ENCODE results near the gene CRELD1. TPM values are rescaled to one million over a fixed set of nuclear protein-coding genes. Genes with fewer than 3 reads are reported as not detected.

Gene CRELD1
- total and polyA plus RNA-seq, 2 of the 4 experiments (the other 2 are of a cell fraction): 8.6 to 25.7 TPM

- 0 out of 2 replicates have a peak overlapping the region, but pooled peaks have one; percentile 43 for H3K9ac ChIP-seq (ENCODE audit: low read depth, low read length)
- peak overlapping the region; percentile 85 for H2BK5ac ChIP-seq (ENCODE audit: low read depth, low read length, poor library complexity, severe bottlenecking)
- in situ Hi-C loops (cut with MboI; ENCODE audit: low sequenced_read_pairs): no loop called here
- no peak overlapping the region for H2AK9ac ChIP-seq (replicated peaks; ENCODE audit: low read depth, low read length, poor library complexity)
- H2BK120ac ChIP-seq (ENCODE audit: low read depth, low read length): peak overlapping the region; percentile 80
- dilution Hi-C loops (cut with HindIII; ENCODE audit: low sequenced_read_pairs, unreplicated experiment): no loop called here
- no peak overlapping the region; the same call in 1 of the 2 replicates for H3K18ac ChIP-seq (ENCODE audit: low read depth, low read length)
- BruUV-seq (replicated peaks): no TSS peak
- H3K79me1 ChIP-seq (ENCODE audit: low read depth in 1 of 2, low read length in 2 of 2): peaks cover 14 to 34% of the 10 kb centered on the region in 2 experiments
- POLR2A ChIA-PET (ENCODE audit: unreplicated experiment): interaction anchor here (0.6 kb wide), 1 partner anchor 41 kb away, joined by 3 read pairs; no protein-coding TSS in a partner anchor
- intact Hi-C loops (cut with micrococcal nuclease): no loop called here
- peak overlapping the region; percentile 70; the same call in 1 of the 2 replicates for H2AK5ac ChIP-seq (ENCODE audit: low read depth, low read length)
- H4K8ac ChIP-seq (ENCODE audit: low read depth in 2 of 2, low read length in 2 of 2): peak overlapping the region; percentile 49 to 79; a peak in 3 of 4 replicates
- H3K9me1 ChIP-seq (ENCODE audit: insufficient read depth, low read length): peaks cover 5% of the 10 kb centered on the region; the same call in 1 of the 2 replicates
- H3K9me3 ChIP-seq (ENCODE audit: control insufficient read depth, insufficient read depth, low read length): no peaks in the 10 kb centered on the region
- peaks cover 3% of the 10 kb centered on the region; the same call in 1 of the 2 replicates for H4K20me1 ChIP-seq (ENCODE audit: insufficient read depth, low read length)
- H3K4me3 ChIP-seq (ENCODE audit: insufficient read depth, low read depth, low read length): no peak overlapping the region
- DNase-seq (peak; percentile 98), ATAC-seq (ENCODE audit: low read depth) (peak; percentile 98)
- H4K5ac ChIP-seq (ENCODE audit: low read depth, low read length): no peak overlapping the region; the same call in 1 of the 2 replicates
- peak overlapping the region; percentile 69; the same call in 1 of the 2 replicates for H3K56ac ChIP-seq (ENCODE audit: extremely low read depth, insufficient read depth, low read length)
- CTCF ChIA-PET: interaction anchor here (0.6 to 1.4 kb wide), 3 partner anchors 31 to 275 kb away, joined by 3 to 8 read pairs (median 4); no protein-coding TSS in a partner anchor
- peak overlapping the region; percentile 86 for H3K4ac ChIP-seq (ENCODE audit: low read depth, low read length)
- peak overlapping the region; percentile 100; the same call in 2 of the 3 replicates for H2BK15ac ChIP-seq (ENCODE audit: low read depth, low read length)
- H3K4me1 ChIP-seq (ENCODE audit: control insufficient read depth, insufficient read depth, low read length): peaks cover 4% of the 10 kb centered on the region
- H3K27me3 ChIP-seq (ENCODE audit: control insufficient read depth, insufficient read depth, low read length): no peaks in the 10 kb centered on the region
- H3K23ac ChIP-seq (ENCODE audit: low read depth, low read length): peak overlapping the region; percentile 17; the same call in 1 of the 2 replicates
- no peak overlapping the region for H2AFZ ChIP-seq (replicated peaks; ENCODE audit: low read length, poor library complexity)
- peak overlapping the region; percentile 91 for H3K14ac ChIP-seq (replicated peaks; ENCODE audit: low read depth, low read length)
- H3K4me2 ChIP-seq (ENCODE audit: low read depth, low read length): no peak overlapping the region
- H3K27ac ChIP-seq (ENCODE audit: insufficient read depth, low read length): peak overlapping the region; percentile 89; the same call in 1 of the 2 replicates
- no CpG with 5 or more reads among the region's 7 CpGs for WGBS, 2 experiments (ENCODE audit: extremely low coverage in 2 of 2, insufficient read length in 1 of 2)
- peaks cover 21% of the 10 kb centered on the region for H3K36me3 ChIP-seq (ENCODE audit: control insufficient read depth, insufficient read depth, low read length)
- H2BK20ac ChIP-seq (ENCODE audit: low read depth, low read length): peak overlapping the region; percentile 81
- peak overlapping the region; percentile 85 for H4K91ac ChIP-seq (ENCODE audit: insufficient read depth, low read depth, low read length)
- TF ChIP-seq MAZ (IDR thresholded peaks at IDR 0.05; ENCODE audit: borderline replicate concordance, low read depth, low read length) (0 out of 2 replicates have a peak, but pooled peaks have one; percentile 31), CEBPB (IDR thresholded peaks at IDR 0.05; ENCODE audit: low read depth, low read length) (peak; percentile 83), POLR2A (IDR thresholded peaks at IDR 0.05; ENCODE audit: low read depth, low read length) (no peak), CTCF (conservative IDR thresholded peaks at IDR 0.05; ENCODE audit: low read depth, low read length) (no peak), NFE2L2 (IDR thresholded peaks at IDR 0.05; ENCODE audit: low read depth, low read length) (peak; percentile 97), FOS (IDR thresholded peaks at IDR 0.05; ENCODE audit: low read depth, low read length) (peak; percentile 83), RAD21 (IDR thresholded peaks at IDR 0.05; ENCODE audit: low read length) (no peak), SMC3 (IDR thresholded peaks at IDR 0.05; ENCODE audit: low read depth, low read length) (no peak), RFX5 (IDR thresholded peaks at IDR 0.05; ENCODE audit: low read depth, low read length) (no peak), CHD1 (IDR thresholded peaks at IDR 0.05; ENCODE audit: low read depth, low read length) (no peak), ELK1 (IDR thresholded peaks at IDR 0.05; ENCODE audit: borderline replicate concordance, low read depth, low read length) (no peak), BHLHE40 (IDR thresholded peaks at IDR 0.05; ENCODE audit: low read depth, low read length) (peak; percentile 87)
These were observed 43.4 kb downstream of the CRELD1 start for GRCh38 chr3:9976721-9977709.

Data from IMR-90 (cell line).